Astrocyte (in vitro differentiated cells and primary cell): Measurements from ENCODE around the gene AUNIP.

Experiments used
- EZH2 ChIP-seq: IDR thresholded peaks from 2 replicates; pipeline ENCODE4 v1.6.1; 2012; ENCODE audit warnings: mild to moderate bottlenecking, low read length, inconsistent platforms; ENCODE audit not compliant: insufficient read depth
- TF ChIP-seq, protein P1 (sequence below): IDR thresholded peaks from 2 replicates; pipeline ENCODE4 v1.5.1; 2011; ENCODE audit warnings: low read depth, mild to moderate bottlenecking, inconsistent platforms, low read length, moderate library complexity; ENCODE audit not compliant: insufficient read depth

DNA sequence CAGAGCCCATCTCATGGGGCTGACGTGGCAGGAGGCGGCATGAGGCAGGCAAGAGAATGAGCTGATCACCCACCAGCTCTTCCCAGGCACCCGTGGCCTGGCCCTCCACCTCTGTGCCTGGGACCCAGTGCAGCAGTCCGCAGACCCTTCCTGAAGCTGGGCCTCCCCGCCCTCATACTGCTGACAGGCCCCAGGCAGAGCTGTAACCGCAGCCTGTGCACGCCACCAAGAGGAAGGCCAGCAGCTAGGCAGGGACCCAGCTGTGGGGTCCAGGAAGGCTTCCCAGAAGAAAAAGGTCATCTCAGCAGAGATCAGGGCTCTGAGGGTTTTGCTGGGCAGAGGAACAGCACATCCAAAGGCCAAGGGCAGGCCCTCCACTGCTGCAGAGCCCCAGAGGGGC, 49.3 kb downstream of the AUNIP start:
- TF ChIP-seq, protein P1, sequence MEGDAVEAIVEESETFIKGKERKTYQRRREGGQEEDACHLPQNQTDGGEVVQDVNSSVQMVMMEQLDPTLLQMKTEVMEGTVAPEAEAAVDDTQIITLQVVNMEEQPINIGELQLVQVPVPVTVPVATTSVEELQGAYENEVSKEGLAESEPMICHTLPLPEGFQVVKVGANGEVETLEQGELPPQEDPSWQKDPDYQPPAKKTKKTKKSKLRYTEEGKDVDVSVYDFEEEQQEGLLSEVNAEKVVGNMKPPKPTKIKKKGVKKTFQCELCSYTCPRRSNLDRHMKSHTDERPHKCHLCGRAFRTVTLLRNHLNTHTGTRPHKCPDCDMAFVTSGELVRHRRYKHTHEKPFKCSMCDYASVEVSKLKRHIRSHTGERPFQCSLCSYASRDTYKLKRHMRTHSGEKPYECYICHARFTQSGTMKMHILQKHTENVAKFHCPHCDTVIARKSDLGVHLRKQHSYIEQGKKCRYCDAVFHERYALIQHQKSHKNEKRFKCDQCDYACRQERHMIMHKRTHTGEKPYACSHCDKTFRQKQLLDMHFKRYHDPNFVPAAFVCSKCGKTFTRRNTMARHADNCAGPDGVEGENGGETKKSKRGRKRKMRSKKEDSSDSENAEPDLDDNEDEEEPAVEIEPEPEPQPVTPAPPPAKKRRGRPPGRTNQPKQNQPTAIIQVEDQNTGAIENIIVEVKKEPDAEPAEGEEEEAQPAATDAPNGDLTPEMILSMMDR, result no peak
- TF ChIP-seq EZH2, result no peak
